IPS-18a (cell line): ENCODE measurements around the gene NLGN1.
"Not testable (repeated sequence)": the region's sequence is repeated elsewhere in the genome, so short reads cannot be mapped to it uniquely, and the experiment has no call there.

Source experiments
- H3K27ac ChIP-seq: one replicate; pipeline ENCODE4 v1.5.1; 2013; ENCODE audit warnings: low read length
- H3K27me3 ChIP-seq: one replicate; pipeline ENCODE4 v1.6.1; 2013; ENCODE audit warnings: mild to moderate bottlenecking, low read length; ENCODE audit not compliant: control insufficient read depth, insufficient read depth
- H3K36me3 ChIP-seq: one replicate; pipeline ENCODE4 v1.6.1; 2013; ENCODE audit warnings: low read depth, low read length; ENCODE audit not compliant: control insufficient read depth
- H3K4me1 ChIP-seq: one replicate; pipeline ENCODE4 v1.6.1; 2013; ENCODE audit warnings: low read depth, low read length; ENCODE audit not compliant: control insufficient read depth
- H3K4me3 ChIP-seq: one replicate; pipeline ENCODE4 v1.5.1; 2013; ENCODE audit warnings: low read length
- H3K9ac ChIP-seq: one replicate; pipeline ENCODE4 v1.6.1; 2013; ENCODE audit warnings: mild to moderate bottlenecking, low read length, moderate library complexity
- H3K9me3 ChIP-seq: one replicate; pipeline ENCODE4 v1.6.1; 2013; ENCODE audit warnings: low read depth, low read length; ENCODE audit not compliant: control insufficient read depth

The NLGN1 gene

GRCh38 chr3:174192471-174192870 is 794.9 kb downstream of the NLGN1 start:
- no peak overlapping the region for H3K27ac ChIP-seq
- H3K36me3 ChIP-seq = no peaks in the 10 kb centered on the region
- no peak overlapping the region for H3K4me3 ChIP-seq
- no peaks in the 10 kb centered on the region for H3K9me3 ChIP-seq
- H3K9ac ChIP-seq = no peak overlapping the region
- no peaks in the 10 kb centered on the region for H3K27me3 ChIP-seq
- H3K4me1 ChIP-seq = peaks cover 9% of the 10 kb centered on the region

GRCh38 chr3:174193604-174194003 is 796.1 kb downstream of the NLGN1 start:
- no peaks in the 10 kb centered on the region for H3K36me3 ChIP-seq
- no peaks in the 10 kb centered on the region for H3K9me3 ChIP-seq
- H3K4me1 ChIP-seq = peaks cover 9% of the 10 kb centered on the region
- no peak overlapping the region for H3K4me3 ChIP-seq
- no peak overlapping the region for H3K9ac ChIP-seq
- H3K27ac ChIP-seq = no peak overlapping the region
- no peaks in the 10 kb centered on the region for H3K27me3 ChIP-seq

GRCh38 chr3:174197416-174197815 is 799.9 kb downstream of the NLGN1 start:
- no peaks in the 10 kb centered on the region for H3K27me3 ChIP-seq
- H3K9ac ChIP-seq = no peak overlapping the region
- H3K9me3 ChIP-seq = no peaks in the 10 kb centered on the region
- no peak overlapping the region for H3K27ac ChIP-seq
- no peak overlapping the region for H3K4me3 ChIP-seq
- H3K36me3 ChIP-seq = no peaks in the 10 kb centered on the region
- peaks cover 11% of the 10 kb centered on the region for H3K4me1 ChIP-seq

GRCh38 chr3:174198199-174198598 is 800.7 kb downstream of the NLGN1 start:
- no peaks in the 10 kb centered on the region for H3K36me3 ChIP-seq
- no peaks in the 10 kb centered on the region for H3K27me3 ChIP-seq
- no peak overlapping the region for H3K27ac ChIP-seq
- H3K9me3 ChIP-seq = no peaks in the 10 kb centered on the region
- H3K9ac ChIP-seq = no peak overlapping the region
- peaks cover 14% of the 10 kb centered on the region for H3K4me1 ChIP-seq
- no peak overlapping the region for H3K4me3 ChIP-seq

- no peaks in the 10 kb centered on the region for H3K36me3 ChIP-seq
- H3K4me1 ChIP-seq = peaks cover 14% of the 10 kb centered on the region
- H3K9me3 ChIP-seq = no peaks in the 10 kb centered on the region
- H3K9ac ChIP-seq = no peak overlapping the region
- H3K27me3 ChIP-seq = no peaks in the 10 kb centered on the region
- no peak overlapping the region for H3K27ac ChIP-seq
- no peak overlapping the region for H3K4me3 ChIP-seq
Measured at GRCh38 chr3:174199696-174200095, 802.2 kb downstream of the NLGN1 start.

GRCh38 chr3:174202116-174202515 is 804.6 kb downstream of the NLGN1 start:
- no peak overlapping the region for H3K27ac ChIP-seq
- peaks cover 14% of the 10 kb centered on the region for H3K4me1 ChIP-seq
- no peak overlapping the region for H3K9ac ChIP-seq
- H3K36me3 ChIP-seq = no peaks in the 10 kb centered on the region
- H3K4me3 ChIP-seq = no peak overlapping the region
- no peaks in the 10 kb centered on the region for H3K27me3 ChIP-seq
- H3K9me3 ChIP-seq = no peaks in the 10 kb centered on the region

GRCh38 chr3:174202561-174202960 is 805.0 kb downstream of the NLGN1 start:
- Histone ChIP-seq H3K36me3 (no peaks in the 10 kb centered on the region), H3K4me1 (peaks cover 14% of the 10 kb centered on the region), H3K27ac (no peak overlapping the region)

GRCh38 chr3:174204765-174205164 is 807.2 kb downstream of the NLGN1 start:
- no peak overlapping the region for H3K9ac ChIP-seq
- H3K27ac ChIP-seq = no peak overlapping the region
- no peaks in the 10 kb centered on the region for H3K9me3 ChIP-seq
- no peaks in the 10 kb centered on the region for H3K36me3 ChIP-seq
- no peaks in the 10 kb centered on the region for H3K27me3 ChIP-seq
- no peak overlapping the region for H3K4me3 ChIP-seq
- H3K4me1 ChIP-seq = peaks cover 18% of the 10 kb centered on the region

More at GRCh38 chr3:174202561-174202960, 805.0 kb downstream of the NLGN1 start:
- Histone ChIP-seq H3K9ac (no peak overlapping the region), H3K4me3 (no peak overlapping the region), H3K9me3 (no peaks in the 10 kb centered on the region), H3K27me3 (no peaks in the 10 kb centered on the region)

GRCh38 chr3:174206607-174207192 is 809.2 kb downstream of the NLGN1 start:
- Histone ChIP-seq H3K9ac (no peak overlapping the region), H3K27ac (no peak overlapping the region), H3K9me3 (no peaks in the 10 kb centered on the region), H3K4me3 (no peak overlapping the region), H3K36me3 (no peaks in the 10 kb centered on the region), H3K4me1 (peaks cover 14% of the 10 kb centered on the region), H3K27me3 (no peaks in the 10 kb centered on the region)

GRCh38 chr3:174208161-174208560 is 810.6 kb downstream of the NLGN1 start:
- H3K36me3 ChIP-seq = no peaks in the 10 kb centered on the region
- H3K27ac ChIP-seq = no peak overlapping the region
- H3K9ac ChIP-seq = no peak overlapping the region
- no peak overlapping the region for H3K4me3 ChIP-seq
- no peaks in the 10 kb centered on the region for H3K27me3 ChIP-seq
- peaks cover 4% of the 10 kb centered on the region for H3K4me1 ChIP-seq
- H3K9me3 ChIP-seq = no peaks in the 10 kb centered on the region

GRCh38 chr3:174211896-174212295 is 814.4 kb downstream of the NLGN1 start:
- H3K4me1 ChIP-seq, H3K4me3 ChIP-seq, H3K27me3 ChIP-seq: not testable (repeated sequence)

GRCh38 chr3:174215456-174215855 is 817.9 kb downstream of the NLGN1 start:
- H3K36me3 ChIP-seq = no peaks in the 10 kb centered on the region
- peaks cover 4% of the 10 kb centered on the region for H3K4me1 ChIP-seq
- H3K9ac ChIP-seq = no peak overlapping the region
- no peak overlapping the region for H3K4me3 ChIP-seq
- H3K27ac ChIP-seq = no peak overlapping the region
- no peaks in the 10 kb centered on the region for H3K9me3 ChIP-seq
- H3K27me3 ChIP-seq = no peaks in the 10 kb centered on the region

More at GRCh38 chr3:174211896-174212295, 814.4 kb downstream of the NLGN1 start:
- not testable (repeated sequence) for H3K27ac ChIP-seq, H3K9me3 ChIP-seq, H3K9ac ChIP-seq, H3K36me3 ChIP-seq
